HepG2 (cell line): ENCODE data around the gene FAM111B. TPM values are rescaled to one million over a fixed set of nuclear protein-coding genes. Genes with fewer than 3 reads are reported as not detected.
A peak's percentile ranks its signal among the peaks of the same experiment; 100 is the strongest.

Experiments used
- CEBPG ChIP-seq: IDR thresholded peaks from 2 replicates; pipeline ENCODE4 v1.6.1; 2016
- FOXO1 ChIP-seq: sonication (generic); formaldehyde crosslinking; IDR thresholded peaks from 2 replicates; pipeline ENCODE4 v1.4.0; 2020; ENCODE audit warnings: missing genetic modification reagents
- GABPB1 ChIP-seq: IDR thresholded peaks from 2 replicates; pipeline ENCODE4 v1.6.1; 2016; ENCODE audit warnings: mild to moderate bottlenecking, missing genetic modification reagents, moderate library complexity, missing compliant biosample characterization
- HOXA9 ChIP-seq: sonication (generic); formaldehyde crosslinking; IDR thresholded peaks from 2 replicates; pipeline ENCODE4 v1.8.1; 2022; ENCODE audit warnings: missing genetic modification reagents, mild to moderate bottlenecking, moderate library complexity, borderline replicate concordance
- KDM2A ChIP-seq: sonication (generic); formaldehyde crosslinking; IDR thresholded peaks from 2 replicates; pipeline ENCODE4 v1.4.0; 2020; ENCODE audit warnings: low read depth, missing genetic modification reagents, borderline replicate concordance
- MTA1 ChIP-seq: sonication (generic); formaldehyde crosslinking; IDR thresholded peaks from 2 replicates; pipeline ENCODE4 v1.4.0; 2020; ENCODE audit warnings: missing genetic modification reagents, mild to moderate bottlenecking, borderline replicate concordance
- MTERF4 ChIP-seq: sonication (generic); formaldehyde crosslinking; IDR thresholded peaks from 2 replicates; pipeline ENCODE4 v1.8.0; 2023; ENCODE audit warnings: mild to moderate bottlenecking, missing genetic modification reagents
- MYNN ChIP-seq: sonication (generic); formaldehyde crosslinking; IDR thresholded peaks from 2 replicates; pipeline ENCODE4 v1.4.0; 2020; ENCODE audit warnings: mild to moderate bottlenecking, low read depth, missing genetic modification reagents
- NKX3-1 ChIP-seq: sonication (generic); formaldehyde crosslinking; IDR thresholded peaks from 2 replicates; pipeline ENCODE4 v1.5.0; 2020; ENCODE audit warnings: missing genetic modification reagents
- RAD21 ChIP-seq: fragments of 450-650 bp; formaldehyde crosslinking; IDR thresholded peaks from 2 replicates; pipeline ENCODE4 v1.5.0; 2020; ENCODE audit warnings: mild to moderate bottlenecking
- SMAD1 ChIP-seq: sonication (generic); formaldehyde crosslinking; IDR thresholded peaks from 2 replicates; pipeline ENCODE4 v1.4.0; 2020; ENCODE audit warnings: missing genetic modification reagents, low read depth, mild to moderate bottlenecking, borderline replicate concordance
- SP5 ChIP-seq: IDR thresholded peaks from 2 replicates; pipeline ENCODE4 v1.6.1; 2016; ENCODE audit warnings: low read depth, borderline replicate concordance
- TARDBP ChIP-seq: sonication (generic); formaldehyde crosslinking; IDR thresholded peaks from 2 replicates; pipeline ENCODE4 v1.8.0; 2022; ENCODE audit warnings: mild to moderate bottlenecking, missing genetic modification reagents
- ZFP90 ChIP-seq: sonication (generic); formaldehyde crosslinking; IDR thresholded peaks from 2 replicates; pipeline ENCODE4 v1.8.0; 2022; ENCODE audit warnings: missing genetic modification reagents, mild to moderate bottlenecking, inconsistent platforms, borderline replicate concordance
- ZKSCAN8 ChIP-seq: IDR thresholded peaks from 2 replicates; pipeline ENCODE4 v1.6.1; 2016; ENCODE audit warnings: borderline replicate concordance, missing genetic modification reagents, missing compliant biosample characterization
- ZNF121 ChIP-seq: sonication (generic); formaldehyde crosslinking; IDR thresholded peaks from 2 replicates; pipeline ENCODE4 v1.5.0; 2020; ENCODE audit warnings: mild to moderate bottlenecking, missing genetic modification reagents
- ZNF260 ChIP-seq: sonication (generic); formaldehyde crosslinking; IDR thresholded peaks from 2 replicates; pipeline ENCODE4 v1.4.0; 2020; ENCODE audit warnings: missing genetic modification reagents, low read depth, mild to moderate bottlenecking, borderline replicate concordance
- ZNF350 ChIP-seq: sonication (generic); formaldehyde crosslinking; IDR thresholded peaks from 2 replicates; pipeline ENCODE4 v1.4.0; 2020; ENCODE audit warnings: mild to moderate bottlenecking, low read depth, missing genetic modification reagents, borderline replicate concordance
- ZNF543 ChIP-seq: sonication (generic); formaldehyde crosslinking; IDR thresholded peaks from 2 replicates; pipeline ENCODE4 v1.4.0; 2020; ENCODE audit warnings: mild to moderate bottlenecking, missing genetic modification reagents
- ZNF552 ChIP-seq: sonication (generic); formaldehyde crosslinking; IDR thresholded peaks from 2 replicates; pipeline ENCODE4 v1.9.0; 2022; ENCODE audit warnings: missing genetic modification reagents, mild to moderate bottlenecking, borderline replicate concordance
- ZNF839 ChIP-seq: sonication (generic); formaldehyde crosslinking; IDR thresholded peaks from 2 replicates; pipeline ENCODE4 v1.4.0; 2020; ENCODE audit warnings: missing genetic modification reagents, mild to moderate bottlenecking, borderline replicate concordance
- polyA plus RNA-seq, 8 experiments: library from polyadenylated mRNA; depleted of rRNA in 3 of 8; stranded (reverse) in 7 of 8; unstranded in 1 of 8; fragments of >200 nt; fragmentation: Illumina TruSeq in 4 of 8; extraction: Trizol in 4 of 8; gene quantifications; 2 replicates each; pipeline versions ENCODE4 v1.2.1 to v1.2.3, GENCODE V29; 2011 to 2016; ENCODE audit warnings: low read depth in 4 of 8, missing spikeins in 1 of 8, mixed read lengths in 1 of 8; ENCODE audit not compliant: insufficient read depth in 1 of 8
- total RNA-seq, 5 experiments: library from RNA; depleted of rRNA; stranded (reverse); fragments of >200 nt; fragmentation: Illumina TruSeq; extraction: Trizol; gene quantifications; 2 replicates each; pipeline ENCODE4 v1.2.3, GENCODE V29; 2016; ENCODE audit warnings: low read depth in 1 of 5
- TF ChIP-seq, protein P1 (sequence below): sonication (generic); formaldehyde crosslinking; IDR thresholded peaks from 2 replicates; pipeline ENCODE4 v1.5.1; 2020; ENCODE audit warnings: mild to moderate bottlenecking, missing genetic modification reagents, moderate library complexity
- TF ChIP-seq, protein P2 (sequence below): sonication (generic); formaldehyde crosslinking; IDR thresholded peaks from 2 replicates; pipeline ENCODE4 v1.8.1; 2023; ENCODE audit warnings: mild to moderate bottlenecking, moderate library complexity, missing genetic modification reagents

FAM111B gene
- total and polyA plus RNA-seq, 2 of the 13 experiments (the other 11 are each of a cell fraction or from before 2014, with no cell fraction given) = 1.6 to 28.2 TPM

DNA sequence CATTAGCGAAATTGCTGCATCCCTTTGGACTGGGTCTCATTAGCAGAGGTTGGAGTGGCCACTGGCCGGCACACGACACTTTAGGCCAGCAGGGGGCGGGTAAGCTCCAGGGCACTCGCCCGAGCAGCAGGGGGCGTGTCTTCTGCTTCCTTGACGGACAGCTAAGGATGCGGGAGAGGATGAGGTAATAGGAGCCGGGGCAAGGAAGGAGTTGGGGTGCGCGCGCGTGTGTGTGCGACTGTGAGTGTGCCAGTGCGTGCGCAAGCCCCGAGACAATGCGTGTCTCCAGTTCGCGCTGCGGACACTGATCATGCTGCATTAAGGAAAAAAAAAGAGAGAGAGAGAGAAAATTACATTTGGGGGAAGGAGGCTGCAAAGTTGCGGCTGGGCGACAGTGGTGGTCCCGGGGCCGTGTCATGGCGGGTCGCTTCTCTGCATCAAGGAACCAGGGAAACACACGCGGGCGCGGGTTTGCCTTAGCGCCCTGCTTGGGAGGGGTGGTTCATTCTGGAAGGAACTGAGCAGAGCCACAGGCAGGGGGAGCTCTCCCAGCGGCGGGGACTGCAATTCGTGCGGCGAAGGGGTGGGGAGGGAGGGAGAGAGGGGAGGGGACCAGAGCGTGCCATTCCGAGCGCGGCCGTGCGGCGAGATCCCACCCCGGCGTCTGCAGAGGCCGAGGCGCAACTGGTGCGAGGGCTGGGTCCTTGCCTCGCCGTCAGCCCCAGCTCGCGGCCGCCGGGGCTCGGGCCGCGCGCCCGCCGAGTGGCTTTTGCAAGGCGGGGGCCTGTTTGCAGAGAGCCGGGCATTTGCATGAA, 64.7 kb downstream of the FAM111B start, which contains the start of gene DTX4 (continued):
- TF ChIP-seq, protein P1, sequence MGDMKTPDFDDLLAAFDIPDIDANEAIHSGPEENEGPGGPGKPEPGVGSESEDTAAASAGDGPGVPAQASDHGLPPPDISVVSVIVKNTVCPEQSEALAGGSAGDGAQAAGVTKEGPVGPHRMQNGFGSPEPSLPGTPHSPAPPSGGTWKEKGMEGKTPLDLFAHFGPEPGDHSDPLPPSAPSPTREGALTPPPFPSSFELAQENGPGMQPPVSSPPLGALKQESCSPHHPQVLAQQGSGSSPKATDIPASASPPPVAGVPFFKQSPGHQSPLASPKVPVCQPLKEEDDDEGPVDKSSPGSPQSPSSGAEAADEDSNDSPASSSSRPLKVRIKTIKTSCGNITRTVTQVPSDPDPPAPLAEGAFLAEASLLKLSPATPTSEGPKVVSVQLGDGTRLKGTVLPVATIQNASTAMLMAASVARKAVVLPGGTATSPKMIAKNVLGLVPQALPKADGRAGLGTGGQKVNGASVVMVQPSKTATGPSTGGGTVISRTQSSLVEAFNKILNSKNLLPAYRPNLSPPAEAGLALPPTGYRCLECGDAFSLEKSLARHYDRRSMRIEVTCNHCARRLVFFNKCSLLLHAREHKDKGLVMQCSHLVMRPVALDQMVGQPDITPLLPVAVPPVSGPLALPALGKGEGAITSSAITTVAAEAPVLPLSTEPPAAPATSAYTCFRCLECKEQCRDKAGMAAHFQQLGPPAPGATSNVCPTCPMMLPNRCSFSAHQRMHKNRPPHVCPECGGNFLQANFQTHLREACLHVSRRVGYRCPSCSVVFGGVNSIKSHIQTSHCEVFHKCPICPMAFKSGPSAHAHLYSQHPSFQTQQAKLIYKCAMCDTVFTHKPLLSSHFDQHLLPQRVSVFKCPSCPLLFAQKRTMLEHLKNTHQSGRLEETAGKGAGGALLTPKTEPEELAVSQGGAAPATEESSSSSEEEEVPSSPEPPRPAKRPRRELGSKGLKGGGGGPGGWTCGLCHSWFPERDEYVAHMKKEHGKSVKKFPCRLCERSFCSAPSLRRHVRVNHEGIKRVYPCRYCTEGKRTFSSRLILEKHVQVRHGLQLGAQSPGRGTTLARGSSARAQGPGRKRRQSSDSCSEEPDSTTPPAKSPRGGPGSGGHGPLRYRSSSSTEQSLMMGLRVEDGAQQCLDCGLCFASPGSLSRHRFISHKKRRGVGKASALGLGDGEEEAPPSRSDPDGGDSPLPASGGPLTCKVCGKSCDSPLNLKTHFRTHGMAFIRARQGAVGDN = peak; percentile 91
- no peak for TF ChIP-seq HOXA9 (CRISPR knock-in tag)
- TF ChIP-seq SP5 (CRISPR knock-in tag) = peak; percentile 96
- peak; percentile 63; the same call in 1 of the 2 replicates for TF ChIP-seq MTERF4 (CRISPR knock-in tag)
- peak; percentile 69 for TF ChIP-seq ZNF121
- no peak; the same call in 1 of the 2 replicates for TF ChIP-seq TARDBP (CRISPR knock-in tag)
- TF ChIP-seq ZNF552 (CRISPR knock-in tag) = peak; percentile 82; the same call in 1 of the 2 replicates
- peak; percentile 34 for TF ChIP-seq GABPB1 (CRISPR knock-in tag)
- 0 out of 2 replicates have a peak, but pooled peaks have one; percentile 22 for TF ChIP-seq ZKSCAN8 (CRISPR knock-in tag)
- TF ChIP-seq MYNN (CRISPR knock-in tag) = no peak
- TF ChIP-seq SMAD1 (CRISPR knock-in tag) = 0 out of 2 replicates have a peak, but pooled peaks have one; percentile 41
- TF ChIP-seq FOXO1 (CRISPR knock-in tag) = peak; percentile 30; the same call in 1 of the 2 replicates
- TF ChIP-seq NKX3-1 (CRISPR knock-in tag) = peak; percentile 80
- TF ChIP-seq ZNF839 (CRISPR knock-in tag) = 0 out of 2 replicates have a peak, but pooled peaks have one; percentile 30
- peak; percentile 54; the same call in 1 of the 2 replicates for TF ChIP-seq MTA1 (CRISPR knock-in tag)
- TF ChIP-seq ZNF543 (CRISPR knock-in tag) = peak; percentile 63; the same call in 1 of the 2 replicates
- TF ChIP-seq ZNF350 (CRISPR knock-in tag) = peak; percentile 44; the same call in 1 of the 2 replicates
- TF ChIP-seq CEBPG (CRISPR knock-in tag) = no peak; the same call in none of the 2 replicates
- TF ChIP-seq, protein P2, sequence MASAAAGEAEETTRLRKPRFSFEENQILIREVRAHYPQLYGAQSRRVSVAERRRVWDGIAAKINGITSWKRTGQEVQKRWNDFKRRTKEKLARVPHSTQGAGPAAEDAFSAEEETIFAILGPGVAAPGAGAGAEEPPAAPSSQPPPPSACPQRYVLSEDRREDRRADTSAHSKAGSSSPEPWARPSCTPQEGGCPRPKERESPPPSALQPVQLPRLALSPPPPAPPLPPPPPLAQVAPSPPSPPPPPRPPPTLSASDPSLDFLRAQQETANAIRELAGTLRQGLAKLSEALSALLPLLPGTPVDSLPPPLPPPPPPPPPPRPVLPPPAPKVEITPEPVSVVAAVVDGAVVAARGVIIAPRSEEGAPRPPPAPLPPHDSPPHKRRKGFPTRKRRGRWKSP (CRISPR knock-in tag) = peak; percentile 81
- TF ChIP-seq RAD21 (CRISPR knock-in tag) = peak; percentile 92
- no peak for TF ChIP-seq ZNF260 (CRISPR knock-in tag)
- TF ChIP-seq KDM2A (CRISPR knock-in tag) = peak; percentile 27; the same call in 1 of the 2 replicates
- peak; percentile 50; the same call in 1 of the 2 replicates for TF ChIP-seq ZFP90 (CRISPR knock-in tag)
